IPS-15b (cell line): ENCODE results near the gene TNNT1.

Experiments used
- H3K27me3 ChIP-seq: one replicate; pipeline ENCODE4 v1.6.1; 2013; ENCODE audit warnings: low read length; ENCODE audit not compliant: control insufficient read depth, insufficient read depth
- H3K36me3 ChIP-seq: one replicate; pipeline ENCODE4 v1.6.1; 2013; ENCODE audit warnings: low read length; ENCODE audit not compliant: control insufficient read depth, insufficient read depth
- H3K4me1 ChIP-seq: one replicate; pipeline ENCODE4 v1.6.1; 2013; ENCODE audit warnings: mild to moderate bottlenecking, low read length; ENCODE audit not compliant: control insufficient read depth, insufficient read depth
- H3K4me3 ChIP-seq: one replicate; pipeline ENCODE4 v1.5.1; 2013; ENCODE audit warnings: low read depth, low read length
- H3K9ac ChIP-seq: one replicate; pipeline ENCODE4 v1.6.1; 2013; ENCODE audit warnings: low read depth, mild to moderate bottlenecking, low read length
- H3K9me3 ChIP-seq: one replicate; pipeline ENCODE4 v1.6.1; 2013; ENCODE audit warnings: mild to moderate bottlenecking, low read length; ENCODE audit not compliant: control insufficient read depth, insufficient read depth

The TNNT1 gene

GRCh38 chr19:55133639-55134444, 15.2 kb downstream of the TNNT1 start:
- Histone ChIP-seq H3K4me3 (no peak overlapping the region), H3K27me3 (no peaks in the 10 kb centered on the region), H3K9ac (no peak overlapping the region), H3K36me3 (peaks cover 11% of the 10 kb centered on the region), H3K9me3 (no peaks in the 10 kb centered on the region), H3K4me1 (peaks cover 4% of the 10 kb centered on the region)

- Histone ChIP-seq H3K4me1 (peaks cover 4% of the 10 kb centered on the region), H3K9me3 (no peaks in the 10 kb centered on the region), H3K27me3 (no peaks in the 10 kb centered on the region), H3K4me3 (no peak overlapping the region), H3K36me3 (peaks cover 11% of the 10 kb centered on the region), H3K9ac (no peak overlapping the region)
Observed at GRCh38 chr19:55132453-55133129, 16.4 kb downstream of the TNNT1 start.

- peaks cover 4% of the 10 kb centered on the region for H3K4me1 ChIP-seq
- H3K27me3 ChIP-seq = no peaks in the 10 kb centered on the region
- H3K4me3 ChIP-seq = no peak overlapping the region
- no peaks in the 10 kb centered on the region for H3K9me3 ChIP-seq
- H3K36me3 ChIP-seq = peaks cover 11% of the 10 kb centered on the region
- H3K9ac ChIP-seq = no peak overlapping the region
Observed at GRCh38 chr19:55131421-55131820, 17.6 kb downstream of the TNNT1 start.

- peak overlapping the region; percentile 75 for H3K4me3 ChIP-seq
- no peak overlapping the region for H3K9ac ChIP-seq
- peaks cover 3% of the 10 kb centered on the region for H3K27me3 ChIP-seq
- H3K4me1 ChIP-seq = no peaks in the 10 kb centered on the region
- H3K36me3 ChIP-seq = no peaks in the 10 kb centered on the region
- H3K9me3 ChIP-seq = no peaks in the 10 kb centered on the region
Observed at GRCh38 chr19:55119053-55119452, 30.0 kb downstream of the TNNT1 start.

GRCh38 chr19:55118401-55118991, 30.5 kb downstream of the TNNT1 start:
- no peaks in the 10 kb centered on the region for H3K27me3 ChIP-seq
- no peaks in the 10 kb centered on the region for H3K4me1 ChIP-seq
- no peak overlapping the region for H3K9ac ChIP-seq
- peak overlapping the region; percentile 75 for H3K4me3 ChIP-seq
- H3K36me3 ChIP-seq = no peaks in the 10 kb centered on the region
- H3K9me3 ChIP-seq = no peaks in the 10 kb centered on the region

GRCh38 chr19:55117663-55118391, 31.2 kb downstream of the TNNT1 start:
- H3K4me3 ChIP-seq = peak overlapping the region; percentile 75
- H3K4me1 ChIP-seq = no peaks in the 10 kb centered on the region
- H3K9me3 ChIP-seq = no peaks in the 10 kb centered on the region
- no peaks in the 10 kb centered on the region for H3K27me3 ChIP-seq
- no peaks in the 10 kb centered on the region for H3K36me3 ChIP-seq
- H3K9ac ChIP-seq = peak overlapping the region; percentile 42

- peaks cover 3% of the 10 kb centered on the region for H3K36me3 ChIP-seq
- peak within 1 kb of the TSS; percentile 89 for H3K4me3 ChIP-seq
- H3K9ac ChIP-seq = peak within 1 kb of the TSS; percentile 73
- no peaks in the 10 kb centered on the region for H3K27me3 ChIP-seq
- no peaks in the 10 kb centered on the region for H3K4me1 ChIP-seq
- H3K9me3 ChIP-seq = no peaks in the 10 kb centered on the region
Observed at GRCh38 chr19:55116859-55117662, 31.9 kb downstream of the TNNT1 start, which contains the start of gene PPP1R12C. Gene PPP1R12C, minus strand, starts transcription at chr19:55117637. Its CDS starts 94 bp downstream, at chr19:55117543.

GRCh38 chr19:55116232-55116858, 32.7 kb downstream of the TNNT1 start:
- peak overlapping the region; percentile 89 for H3K4me3 ChIP-seq
- peaks cover 3% of the 10 kb centered on the region for H3K36me3 ChIP-seq
- H3K9ac ChIP-seq = peak overlapping the region; percentile 73
- H3K4me1 ChIP-seq = no peaks in the 10 kb centered on the region
- H3K9me3 ChIP-seq = no peaks in the 10 kb centered on the region
- no peaks in the 10 kb centered on the region for H3K27me3 ChIP-seq

GRCh38 chr19:55115446-55116065, 33.5 kb downstream of the TNNT1 start:
- no peaks in the 10 kb centered on the region for H3K9me3 ChIP-seq
- H3K27me3 ChIP-seq = no peaks in the 10 kb centered on the region
- peaks cover 3% of the 10 kb centered on the region for H3K36me3 ChIP-seq
- no peak overlapping the region for H3K9ac ChIP-seq
- peak overlapping the region; percentile 89 for H3K4me3 ChIP-seq
- no peaks in the 10 kb centered on the region for H3K4me1 ChIP-seq

- Histone ChIP-seq H3K9me3 (no peaks in the 10 kb centered on the region), H3K36me3 (peaks cover 4% of the 10 kb centered on the region), H3K9ac (no peak overlapping the region), H3K27me3 (no peaks in the 10 kb centered on the region), H3K4me1 (no peaks in the 10 kb centered on the region), H3K4me3 (no peak overlapping the region)
Observed at GRCh38 chr19:55114566-55115145, 34.4 kb downstream of the TNNT1 start.
